ENCODE measurements around the gene HMOX2. TPM values are rescaled to one million over a fixed set of nuclear protein-coding genes. Genes with fewer than 3 reads are reported as not detected.

The HMOX2 gene
- total RNA-seq, 4 donors from 2014 or later = 46.9 to 94.0 (median 75.0) TPM

GRCh38 chr16:4498546-4499195, 22.5 kb downstream of the HMOX2 start:
- Histone ChIP-seq H3K27me3 (no peaks in the 10 kb centered on the region), H3K36me3 (peaks cover 0 to 12% (median 0%) of the 10 kb centered on the region in 3 donors), H3K4me1 (peaks cover 18 to 95% (median 52%) of the 10 kb centered on the region in 3 donors), H3K4me3 (no peak overlapping the region), H3K9me3 (no peaks in the 10 kb centered on the region), H3K27ac (peak overlapping the region in 3 of 4 donors; percentile 42 to 77 (median 59))
- no peak for DNase-seq
- no peak for TF ChIP-seq CTCF (IDR thresholded peaks at IDR 0.05)
- TF ChIP-seq POLR2A (IDR thresholded peaks at IDR 0.05) = no peak
- 43 to 45% methylated on average over 7 to 8 of the region's 8 CpGs for WGBS, 2 donors
- intact Hi-C loops (cut with DNase I) = no loop called here

GRCh38 chr16:4499196-4499555, 23.0 kb downstream of the HMOX2 start:
- H3K4me3 ChIP-seq = no peak overlapping the region
- DNase-seq = no peak
- TF ChIP-seq POLR2A (IDR thresholded peaks at IDR 0.05) (no peak), CTCF (IDR thresholded peaks at IDR 0.05) (no peak)
- 82 to 91% methylated on average over 4 of the region's 4 CpGs for WGBS, 2 donors
- intact Hi-C loops (cut with DNase I) = no loop called here
- H3K36me3 ChIP-seq = peaks cover 0 to 12% (median 0%) of the 10 kb centered on the region in 3 donors
- H3K9me3 ChIP-seq = no peaks in the 10 kb centered on the region
- peaks cover 18 to 99% (median 52%) of the 10 kb centered on the region in 3 donors for H3K4me1 ChIP-seq
- H3K27ac ChIP-seq = peak overlapping the region in 3 of 4 donors; percentile 42 to 77 (median 59)
- no peaks in the 10 kb centered on the region for H3K27me3 ChIP-seq

- H3K27ac ChIP-seq = peak overlapping the region; percentile 22 to 85 (median 76)
- no peak for DNase-seq
- H3K4me3 ChIP-seq = no peak overlapping the region
- peaks cover 18 to 98% (median 46%) of the 10 kb centered on the region in 3 donors for H3K4me1 ChIP-seq
- no peaks in the 10 kb centered on the region for H3K27me3 ChIP-seq
- no peak for TF ChIP-seq CTCF (IDR thresholded peaks at IDR 0.05)
- TF ChIP-seq POLR2A (IDR thresholded peaks at IDR 0.05) = no peak
- 50% methylated on average over 2 to 3 of the region's 3 CpGs for WGBS, 2 donors
- H3K36me3 ChIP-seq = peaks cover 0 to 13% (median 0%) of the 10 kb centered on the region in 3 donors
- no peaks in the 10 kb centered on the region for H3K9me3 ChIP-seq
- intact Hi-C loops (cut with DNase I) = no loop called here
Observed at GRCh38 chr16:4500272-4500671, 24.1 kb downstream of the HMOX2 start.

GRCh38 chr16:4501071-4501478, 24.9 kb downstream of the HMOX2 start:
- Histone ChIP-seq H3K27ac (peak overlapping the region; percentile 22 to 85 (median 76)), H3K9me3 (no peaks in the 10 kb centered on the region), H3K36me3 (peaks cover 0 to 18% (median 0%) of the 10 kb centered on the region in 3 donors), H3K4me3 (peak overlapping the region in 1 of 4 donors; percentile 4), H3K27me3 (no peaks in the 10 kb centered on the region), H3K4me1 (peaks cover 19 to 98% (median 44%) of the 10 kb centered on the region in 3 donors)
- intact Hi-C loops (cut with DNase I) = no loop called here
- DNase-seq = no peak
- 18 to 22% methylated on average over 5 of the region's 5 CpGs for WGBS, 2 donors
- TF ChIP-seq POLR2A (IDR thresholded peaks at IDR 0.05) = no peak
- TF ChIP-seq CTCF (IDR thresholded peaks at IDR 0.05) = no peak

- no peaks in the 10 kb centered on the region for H3K9me3 ChIP-seq
- peak overlapping the region; percentile 32 to 78 (median 72) for H3K27ac ChIP-seq
- peaks cover 11 to 63% (median 26%) of the 10 kb centered on the region in 3 donors for H3K4me1 ChIP-seq
- TF ChIP-seq POLR2A (IDR thresholded peaks at IDR 0.05) (no peak), CTCF (IDR thresholded peaks at IDR 0.05) (no peak)
- intact Hi-C loops (cut with DNase I) = no loop called here
- H3K27me3 ChIP-seq = no peaks in the 10 kb centered on the region
- H3K36me3 ChIP-seq = peaks cover 18 to 46% (median 23%) of the 10 kb centered on the region in 3 donors
- DNase-seq = no peak
- 55 to 67% methylated on average over 13 of the region's 13 CpGs for WGBS, 2 donors
- peak overlapping the region in 1 of 4 donors; percentile 5 for H3K4me3 ChIP-seq
Observed at GRCh38 chr16:4505356-4506147, 29.4 kb downstream of the HMOX2 start.
